NCI-H526 (cell line): ENCODE results near the gene PROKR2.

Experiments used
- DNase-seq, 2 experiments: peaks; one replicate each; lab custom pipeline; 2025; lab: John Stamatoyannopoulos, UW

PROKR2 gene

GRCh38 chr20:5282561-5282960 is 34.2 kb downstream of the PROKR2 start:
- DNase-seq = no peak

- no peak for DNase-seq
Measured at GRCh38 chr20:5279661-5280060, 37.1 kb downstream of the PROKR2 start.

GRCh38 chr20:5272268-5272667 is 44.5 kb downstream of the PROKR2 start:
- no peak for DNase-seq

GRCh38 chr20:5270603-5271002 is 46.2 kb downstream of the PROKR2 start:
- no peak for DNase-seq

- no peak for DNase-seq
Measured at GRCh38 chr20:5268449-5268848, 48.3 kb downstream of the PROKR2 start.

GRCh38 chr20:5267092-5267491 is 49.7 kb downstream of the PROKR2 start:
- no peak for DNase-seq
